Measurements from ENCODE around the gene MTA1. TPM values are rescaled to one million over a fixed set of nuclear protein-coding genes. Genes with fewer than 3 reads are reported as not detected.
A peak's percentile ranks its signal among the peaks of the same experiment; 100 is the strongest.

MTA1 gene
- polyA plus RNA-seq, 1 donor: 117 TPM

DNA sequence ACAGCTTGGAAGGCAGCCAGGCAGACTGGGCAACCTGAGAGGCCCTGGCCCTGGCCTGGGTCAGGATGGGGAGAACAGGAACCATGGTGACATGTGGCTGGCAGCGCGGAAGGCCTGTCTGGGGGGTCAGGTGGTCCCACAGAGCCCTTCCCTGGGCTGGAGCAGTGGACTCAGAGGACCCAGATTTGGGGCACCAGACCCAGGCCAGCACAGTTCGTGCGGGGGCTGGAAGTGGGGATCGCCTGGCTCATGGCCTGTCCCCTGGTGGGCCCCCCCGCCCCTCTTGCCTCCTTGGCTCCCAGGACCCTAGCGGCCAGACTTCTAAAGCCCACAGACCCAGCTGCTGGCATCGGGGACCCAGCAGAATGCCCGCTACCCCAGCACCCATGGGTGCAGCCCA, 21.4 kb downstream of the MTA1 start:
- no peak for DNase-seq

DNA sequence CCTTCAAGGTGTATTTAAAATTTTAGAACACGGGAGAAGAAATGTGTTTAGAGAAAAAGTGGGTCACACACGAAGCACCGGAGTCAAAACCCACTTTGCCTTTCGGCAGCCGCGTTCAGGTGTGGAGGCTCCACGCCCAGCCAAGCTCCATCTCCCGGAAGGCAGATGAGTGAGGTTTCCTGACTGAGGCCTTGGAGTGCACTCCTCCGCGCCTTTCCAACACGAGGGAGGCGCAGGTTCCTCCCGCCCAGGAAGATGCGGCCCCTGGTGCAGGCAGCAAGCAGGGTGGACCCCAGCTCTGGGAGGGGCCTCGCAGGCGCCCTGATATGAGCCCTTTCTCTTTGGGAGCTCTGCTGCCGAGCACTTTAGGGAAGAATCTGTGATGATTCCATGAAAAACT, 22.5 kb downstream of the MTA1 start:
- DNase-seq: no peak

DNA sequence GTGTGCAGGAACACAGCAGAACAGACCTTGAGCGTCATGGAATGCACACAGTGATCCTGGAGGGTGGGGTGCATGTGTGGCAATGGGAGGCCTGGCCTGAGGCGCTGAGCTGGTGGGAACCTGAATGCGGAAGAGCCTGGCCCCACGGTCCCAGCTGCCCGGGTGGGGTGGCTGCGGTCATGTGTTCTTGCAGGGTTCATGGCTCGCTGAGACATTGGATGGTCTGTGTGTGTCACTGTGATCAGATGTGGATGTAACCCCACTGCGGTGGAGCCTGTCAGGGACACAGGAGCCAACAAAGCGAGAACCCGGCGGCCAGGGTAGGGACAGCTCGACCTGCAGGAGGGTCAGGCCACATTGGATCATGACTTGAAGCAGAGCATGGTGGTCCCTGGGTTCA, 23.2 kb downstream of the MTA1 start:
- DNase-seq: no peak

DNA sequence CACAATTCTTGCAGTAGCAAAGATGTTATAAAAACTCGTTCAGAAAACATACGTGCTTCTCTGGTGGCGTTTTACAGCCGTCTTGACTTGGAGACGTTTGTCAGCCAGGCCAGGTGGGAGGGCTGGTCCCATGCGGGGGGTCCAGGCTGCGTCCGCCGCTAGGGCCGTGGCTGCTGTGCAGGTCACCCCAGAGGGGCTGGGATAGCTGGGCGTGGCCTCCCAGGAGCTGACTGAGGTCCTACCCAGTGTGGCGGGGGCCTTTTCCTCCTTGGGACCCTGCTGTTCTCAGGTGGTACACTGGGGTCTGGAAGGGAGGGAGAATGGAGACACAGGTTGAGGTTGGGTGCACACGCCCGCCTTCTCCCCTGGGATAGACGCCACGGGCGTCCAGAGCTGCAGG, 25.2 kb downstream of the MTA1 start:
- no peak for DNase-seq

DNA sequence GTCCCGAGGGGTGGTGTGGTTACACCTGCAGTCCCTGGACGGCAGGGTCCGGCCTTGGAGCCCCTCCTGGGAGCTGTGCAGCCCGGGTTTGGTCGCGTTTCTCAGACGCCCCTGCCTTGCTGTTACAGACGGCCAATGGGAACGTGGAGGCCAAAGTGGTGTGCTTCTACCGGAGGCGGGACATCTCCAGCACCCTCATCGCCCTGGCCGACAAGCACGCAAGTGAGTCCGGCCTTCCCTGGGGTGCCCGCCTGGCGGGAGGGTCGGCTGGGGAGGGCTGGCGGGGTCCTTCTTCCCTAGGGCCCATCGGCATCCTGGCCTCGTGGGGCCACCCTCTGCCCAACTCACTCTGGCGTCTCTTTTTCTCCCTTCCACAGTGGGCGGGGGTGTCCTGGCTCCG, 25.7 kb downstream of the MTA1 start:
- no peak for DNase-seq

DNA sequence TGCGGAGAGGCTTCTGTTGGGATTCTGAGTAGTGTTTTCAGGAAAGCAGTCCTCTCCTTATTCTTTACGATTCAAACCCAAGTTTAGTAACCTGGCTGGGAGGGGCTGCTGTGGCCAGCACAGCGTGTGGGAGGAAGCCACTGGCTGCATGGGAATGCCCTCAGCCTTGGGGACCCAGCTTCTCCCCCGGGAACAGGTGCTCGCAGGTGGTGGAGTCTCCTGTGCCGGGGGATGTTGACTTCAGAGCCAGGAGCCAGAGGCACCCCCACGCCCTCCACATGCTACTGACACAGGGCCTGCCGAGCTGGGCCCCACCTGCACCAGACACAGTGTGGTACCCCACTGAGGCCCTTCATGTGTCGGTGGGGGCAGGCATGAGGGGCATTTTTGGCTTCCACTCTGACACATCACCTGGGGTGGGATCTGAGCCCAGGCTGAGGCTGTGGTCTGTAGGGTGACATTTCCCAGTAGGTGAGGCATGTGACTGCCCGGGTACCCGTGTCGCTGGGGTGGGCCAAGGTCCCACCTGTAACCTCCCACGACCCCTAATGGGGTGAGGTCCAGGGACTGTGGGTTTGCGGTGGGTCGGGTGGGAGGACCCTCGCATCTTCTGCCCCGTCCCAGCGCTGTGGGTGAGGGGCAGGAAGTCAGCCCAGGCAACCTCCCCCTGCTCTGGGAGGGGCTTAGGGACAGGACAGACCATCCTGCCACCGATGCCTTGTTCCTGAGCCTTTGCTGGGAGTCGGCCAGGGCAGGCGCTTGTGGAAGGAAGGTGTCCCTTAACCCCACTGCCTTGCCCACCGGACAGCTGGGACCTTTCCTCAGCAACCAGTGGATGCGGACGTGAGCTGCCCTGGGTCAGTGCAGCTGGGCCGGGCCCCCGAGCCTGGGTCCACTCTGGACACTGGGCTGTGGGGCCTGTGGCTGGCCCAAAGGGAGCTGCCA, 26.5 kb downstream of the MTA1 start:
- DNase-seq: no peak

DNA sequence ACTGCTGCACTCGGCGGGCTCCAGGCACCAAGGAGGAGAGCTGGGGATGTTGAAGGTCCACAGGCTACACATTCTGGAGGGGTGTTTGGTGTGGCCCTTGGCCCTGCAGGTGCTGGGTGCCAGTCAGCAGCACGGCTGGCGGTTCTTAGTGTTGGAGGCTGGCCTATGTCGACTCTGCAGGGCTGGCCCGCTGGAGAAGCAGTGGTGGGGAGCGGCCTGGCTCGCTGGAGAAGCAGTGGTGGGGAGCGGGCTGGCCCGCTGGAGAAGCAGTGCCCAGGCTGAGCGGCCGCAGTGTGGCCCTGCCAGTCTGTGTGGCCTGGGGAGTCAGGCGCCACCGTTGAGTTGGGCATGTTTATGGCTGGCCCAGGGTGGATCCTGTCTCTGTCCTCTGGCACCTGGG, 27.3 kb downstream of the MTA1 start:
- no peak for DNase-seq

DNA sequence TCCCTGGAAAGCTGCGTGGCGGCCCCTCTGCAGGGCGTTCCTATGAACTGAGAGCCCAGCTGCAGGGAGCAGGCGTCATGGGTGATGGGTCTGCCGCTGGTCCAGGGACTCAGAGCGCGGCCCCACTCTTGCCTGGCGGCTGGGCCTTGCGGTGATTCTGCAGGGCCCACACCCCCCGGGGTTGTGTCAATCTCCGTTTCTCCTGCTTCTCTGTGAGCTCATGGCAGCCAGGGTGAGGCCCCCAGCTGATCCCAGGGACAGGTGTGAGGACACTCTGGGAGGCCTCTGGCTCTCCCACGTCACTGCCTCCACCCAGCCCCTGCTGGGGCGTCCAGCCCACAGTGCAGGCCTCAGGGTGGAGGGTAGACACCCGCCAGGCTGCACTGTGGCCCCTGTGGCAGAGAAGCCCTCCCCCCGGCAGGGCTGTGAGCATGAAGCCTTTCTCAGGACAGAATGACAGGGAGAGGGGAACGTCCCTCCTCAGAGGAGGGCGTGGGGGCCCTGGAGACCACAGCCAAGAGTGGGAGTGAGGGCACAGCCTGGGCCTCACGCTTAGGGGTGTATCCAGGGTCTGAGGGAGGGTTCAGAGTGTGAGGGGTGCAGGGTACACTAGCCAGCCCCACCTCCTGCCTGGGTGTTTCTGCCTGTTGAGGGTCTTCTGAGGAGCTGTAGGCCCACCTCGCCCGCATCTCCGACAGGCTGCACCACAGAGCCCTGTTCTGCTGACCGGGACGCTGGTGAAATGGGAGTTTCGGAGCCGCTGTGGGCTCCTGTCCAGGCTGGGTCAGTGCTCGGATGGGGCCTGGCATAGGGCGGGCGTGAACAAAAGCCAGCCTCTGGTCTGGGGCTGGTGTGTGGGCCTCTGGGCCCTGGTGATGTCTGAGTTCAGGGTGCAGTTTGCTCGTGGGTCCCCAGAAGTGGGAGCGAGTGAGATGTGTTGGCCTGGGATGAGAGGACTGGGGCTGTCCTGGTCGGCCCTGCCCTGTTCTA, 28.3 kb downstream of the MTA1 start:
- no peak for DNase-seq

DNA sequence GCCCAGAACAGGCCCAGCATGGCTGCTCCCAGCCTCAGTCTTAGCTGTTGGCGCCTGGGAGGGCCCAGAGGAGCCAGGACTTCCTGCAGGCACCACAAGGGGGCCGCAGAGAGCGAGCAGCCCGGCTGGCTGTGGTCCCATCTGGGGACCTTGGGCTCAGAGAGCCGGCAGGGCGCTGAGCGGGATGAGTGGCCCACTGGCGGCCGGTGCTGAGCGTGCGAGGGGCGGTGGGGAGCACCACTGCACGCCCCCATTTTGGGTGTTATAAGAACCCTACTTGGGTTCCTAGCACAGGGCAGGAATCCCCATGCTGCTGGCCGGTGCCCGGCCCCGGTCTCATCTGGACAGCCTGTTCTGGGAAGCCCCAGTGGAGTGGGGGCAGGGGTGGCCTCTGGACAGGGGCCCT, 29.1 kb downstream of the MTA1 start:
- peak; percentile 53 for DNase-seq

DNA sequence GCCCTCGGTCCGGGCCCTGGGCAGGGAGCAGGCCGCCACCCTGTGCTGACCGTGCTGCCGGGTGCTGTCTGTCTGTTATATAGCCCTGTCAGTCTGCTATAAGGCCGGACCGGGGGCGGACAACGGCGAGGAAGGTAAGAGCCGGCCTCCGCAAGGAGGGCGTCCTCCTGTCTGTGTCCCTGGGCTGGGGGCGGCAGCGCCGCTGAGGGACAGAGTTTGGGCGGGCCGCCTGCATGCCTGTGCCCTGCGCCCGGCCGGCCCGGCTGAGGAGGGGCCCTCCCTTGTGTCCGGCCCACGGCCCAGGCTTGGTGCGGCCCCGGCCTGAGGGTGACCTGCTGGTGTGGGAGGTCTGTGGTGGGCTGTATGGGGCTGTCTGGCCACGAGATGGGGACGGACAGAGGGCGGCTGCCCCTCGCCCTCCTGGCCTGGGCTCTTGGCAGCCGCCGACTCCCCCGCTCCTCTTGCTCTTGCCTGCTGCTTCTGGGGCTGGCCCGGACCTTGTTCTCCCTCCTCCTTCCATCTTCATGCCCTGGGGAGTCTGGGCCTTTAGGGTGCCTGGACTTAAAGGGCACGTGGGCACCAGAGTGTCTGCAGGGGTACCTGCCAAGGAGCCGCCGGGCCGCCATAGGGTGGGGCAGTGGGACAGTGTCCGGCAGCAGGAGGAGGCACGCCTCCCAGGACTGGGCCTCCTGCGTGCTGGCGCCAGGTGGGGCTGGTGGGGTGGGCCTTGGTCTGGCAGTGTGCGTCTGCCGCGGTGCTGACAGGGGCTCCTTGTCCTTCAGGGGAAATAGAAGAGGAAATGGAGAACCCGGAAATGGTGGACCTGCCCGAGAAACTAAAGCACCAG, 29.9 kb downstream of the MTA1 start:
- DNase-seq: no peak

DNA sequence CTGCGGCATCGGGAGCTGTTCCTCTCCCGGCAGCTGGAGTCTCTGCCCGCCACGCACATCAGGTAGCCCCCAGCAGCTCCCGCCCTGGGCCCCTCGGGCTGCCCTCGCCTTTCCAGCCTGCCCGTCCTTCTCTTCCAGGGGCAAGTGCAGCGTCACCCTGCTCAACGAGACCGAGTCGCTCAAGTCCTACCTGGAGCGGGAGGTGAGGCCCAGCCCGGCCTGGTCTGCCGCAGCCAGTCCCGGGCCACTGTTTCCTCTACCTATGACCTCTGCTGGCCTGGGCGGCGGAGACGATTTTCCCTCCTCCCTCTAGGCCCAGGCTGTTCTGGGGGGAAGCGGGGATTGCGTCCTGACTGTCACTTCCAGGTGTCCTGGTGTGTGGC, 30.5 kb downstream of the MTA1 start:
- DNase-seq: no peak

DNA sequence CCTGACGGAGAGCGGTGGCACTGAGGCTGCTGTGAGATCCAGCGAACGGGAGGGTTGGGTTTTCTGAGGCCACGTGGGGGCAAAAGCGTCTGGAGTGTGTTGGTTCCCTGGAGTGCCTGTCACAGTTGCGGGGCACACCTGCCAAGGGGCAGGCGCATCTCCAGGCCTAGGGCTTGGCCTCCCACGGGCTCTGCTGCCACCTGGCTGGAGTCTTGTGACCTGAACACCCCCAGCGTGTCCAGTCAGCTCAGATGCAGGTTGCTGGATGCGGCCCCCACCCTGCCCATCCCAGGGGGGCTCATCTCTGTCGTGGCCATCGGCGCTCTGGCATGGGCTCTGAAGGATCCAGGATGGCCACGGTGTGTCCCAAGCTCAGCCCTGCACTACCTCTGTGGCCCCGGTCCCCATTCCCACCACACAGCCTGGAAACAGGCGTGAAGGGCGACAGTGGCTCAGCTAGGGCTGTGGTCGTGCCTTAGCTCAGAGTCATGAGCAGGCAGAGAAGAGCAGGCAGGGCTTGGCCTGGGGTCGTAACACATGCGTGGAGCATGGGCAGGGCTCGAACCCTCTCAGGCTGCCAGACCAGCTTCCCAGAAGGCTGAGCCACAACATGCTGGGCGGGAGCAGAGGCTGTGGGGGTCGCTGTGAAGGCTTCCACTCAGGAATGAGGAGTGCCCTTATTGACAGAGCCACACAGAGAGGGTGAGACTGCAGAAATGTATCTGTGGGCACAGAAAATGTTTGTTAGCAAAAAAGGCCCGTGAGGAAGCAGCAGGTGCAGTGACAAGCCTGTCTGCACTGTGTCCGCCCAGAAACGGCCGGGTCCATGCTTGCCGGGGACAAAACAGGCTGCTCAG, 31.5 kb downstream of the MTA1 start:
- DNase-seq: no peak

DNA sequence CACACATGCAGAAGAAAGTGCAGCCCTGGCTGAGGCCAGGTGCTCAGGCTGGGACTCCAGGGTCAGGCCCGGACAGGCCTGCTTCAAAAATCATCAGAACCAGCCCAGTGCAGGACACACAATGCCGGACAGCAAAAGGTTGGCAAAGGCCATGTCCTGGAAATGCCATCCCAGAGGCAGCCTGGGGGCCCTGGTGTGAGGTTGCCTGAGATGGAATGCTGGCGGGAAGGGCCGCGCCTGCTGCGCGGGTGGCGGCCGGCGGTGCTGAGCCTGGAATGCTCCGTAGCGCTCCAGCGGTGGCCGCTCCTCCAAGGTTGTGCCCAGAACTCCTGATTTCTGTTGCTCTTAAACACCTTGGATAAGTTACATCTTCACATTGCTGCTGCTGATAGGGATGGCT, 33.3 kb downstream of the MTA1 start:
- DNase-seq: no peak

DNA sequence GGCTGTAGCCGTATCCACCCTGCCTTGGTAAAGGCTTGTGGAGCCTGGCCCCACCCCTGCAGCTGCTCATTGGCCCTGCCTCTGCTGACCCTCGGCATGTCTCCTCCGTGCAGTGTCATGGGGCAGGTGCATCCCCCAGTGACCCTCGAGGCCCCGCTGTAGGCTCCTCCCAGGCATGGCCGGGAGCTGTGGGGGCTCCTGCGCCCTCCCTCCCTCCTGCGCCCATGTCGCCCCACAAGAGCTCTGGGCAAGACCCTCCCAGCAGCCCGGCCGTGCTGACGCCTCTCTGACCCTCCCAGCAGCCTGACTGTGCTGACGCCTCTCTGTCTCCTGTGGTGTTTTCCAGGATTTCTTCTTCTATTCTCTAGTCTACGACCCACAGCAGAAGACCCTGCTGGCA, 34.2 kb downstream of the MTA1 start:
- DNase-seq: no peak

DNA sequence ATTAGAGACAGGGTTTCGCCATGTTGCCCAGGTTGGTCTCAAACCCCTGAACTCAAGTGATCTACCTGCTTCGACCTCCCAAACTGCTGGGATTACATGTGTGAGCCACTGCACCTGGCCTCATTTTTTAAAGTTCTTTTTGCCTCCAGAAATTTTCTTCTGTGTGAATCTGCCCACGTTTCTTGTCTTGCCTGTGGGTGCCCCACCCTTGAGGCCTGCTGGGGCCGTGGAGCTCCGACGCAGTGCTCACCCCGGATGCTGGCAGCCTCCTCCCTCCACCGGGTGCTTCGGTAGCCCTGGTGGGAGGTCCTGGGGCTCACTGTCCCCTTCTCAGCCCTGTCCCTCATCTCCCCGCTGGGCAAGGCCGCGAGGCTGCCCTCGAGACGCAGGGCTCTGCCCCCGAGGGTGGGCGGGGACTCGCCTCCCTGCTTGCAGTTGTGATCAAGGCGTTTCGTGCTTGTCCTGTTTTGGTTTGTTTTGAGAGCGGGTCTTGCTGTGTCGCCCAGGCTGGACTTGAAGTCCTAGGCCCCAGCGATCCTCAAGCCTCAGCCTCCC, 35.5 kb downstream of the MTA1 start:
- DNase-seq: no peak

DNA sequence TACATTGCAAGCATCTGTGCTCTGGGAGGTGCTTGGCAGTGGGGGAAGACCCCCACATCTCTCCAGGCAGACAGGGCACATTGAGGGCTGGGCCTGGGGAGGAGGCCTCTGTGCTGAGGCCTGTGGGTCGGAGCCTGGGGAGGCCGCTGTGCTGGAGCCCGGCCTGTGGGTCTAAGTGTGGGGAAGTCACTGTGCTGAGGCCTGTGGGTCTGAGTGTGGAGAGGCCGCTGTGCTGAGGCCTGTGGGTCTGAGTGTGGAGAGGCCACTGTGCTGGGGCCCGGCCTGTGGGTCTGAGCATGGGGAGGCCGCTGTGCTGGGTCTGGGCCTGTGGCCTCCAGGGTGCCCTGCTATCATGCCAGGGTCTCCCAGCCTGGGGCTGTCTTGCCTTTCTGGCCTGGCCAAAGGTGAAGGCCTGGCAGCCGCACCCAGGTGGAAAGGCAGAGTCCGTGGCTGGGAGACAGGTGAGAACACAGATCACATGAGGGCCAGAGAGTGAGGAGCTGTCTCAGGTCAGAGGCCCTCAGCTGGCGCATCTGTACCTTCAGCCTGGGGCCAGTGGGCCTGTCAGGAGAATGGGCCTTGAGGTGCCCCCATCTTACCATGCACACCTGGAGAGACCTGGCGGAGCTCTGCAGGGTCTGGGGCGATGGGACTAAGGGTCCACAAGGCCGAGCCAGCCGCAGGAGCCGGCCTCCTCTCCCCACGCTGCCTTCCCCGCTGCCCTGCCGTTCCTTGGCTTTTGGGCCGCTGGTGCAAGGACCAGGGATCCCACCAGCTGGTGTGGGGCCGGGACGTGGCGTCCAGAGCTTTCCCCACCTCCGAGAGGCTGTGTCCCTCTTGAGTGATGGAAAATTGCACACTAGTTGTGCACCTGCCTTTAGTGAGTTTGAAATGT, 36.4 kb downstream of the MTA1 start:
- DNase-seq: no peak

DNA sequence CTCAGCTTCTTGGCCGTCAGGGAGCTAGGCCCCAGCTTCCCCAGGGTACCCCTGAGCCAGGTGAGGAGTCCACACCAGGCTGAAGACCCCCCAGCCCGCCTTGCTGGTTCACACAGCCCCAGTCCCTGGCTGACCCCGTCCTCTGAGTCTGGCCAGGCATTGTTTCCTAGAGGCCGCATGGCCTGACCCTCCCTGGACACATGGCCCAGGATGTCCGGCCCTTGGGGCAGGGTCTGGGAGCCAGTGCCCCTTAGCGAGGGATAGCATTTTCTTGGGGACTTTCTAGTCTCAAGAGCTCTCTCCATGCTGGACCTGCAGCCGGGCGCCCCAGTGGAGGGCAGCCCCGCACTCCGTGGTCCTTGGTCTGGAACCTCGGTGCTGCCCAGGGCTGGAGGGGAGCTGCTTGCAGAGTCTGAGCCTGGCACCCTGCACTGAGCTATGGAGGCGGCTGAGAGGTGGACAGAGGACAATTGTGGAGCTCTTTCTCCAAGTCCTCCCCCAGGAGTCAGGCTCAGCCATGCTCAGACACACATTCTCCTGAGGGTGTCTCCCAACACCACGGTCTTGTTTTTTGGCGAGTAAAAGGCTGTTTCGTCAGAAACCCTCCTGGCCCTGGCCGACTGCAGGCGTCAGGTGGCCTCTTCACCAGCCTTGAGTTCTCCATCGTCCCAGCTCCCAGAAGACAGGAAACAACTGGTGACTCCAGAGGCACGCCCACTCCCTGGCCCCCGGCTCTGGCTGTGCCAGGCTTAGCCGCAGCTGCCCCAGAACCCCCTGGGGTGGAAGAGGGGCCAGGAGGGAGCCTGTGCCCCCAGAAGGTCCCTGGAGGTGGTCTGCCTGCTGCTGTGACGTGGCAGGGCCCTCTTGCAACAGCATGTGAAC, 37.4 kb downstream of the MTA1 start:
- no peak for DNase-seq

DNA sequence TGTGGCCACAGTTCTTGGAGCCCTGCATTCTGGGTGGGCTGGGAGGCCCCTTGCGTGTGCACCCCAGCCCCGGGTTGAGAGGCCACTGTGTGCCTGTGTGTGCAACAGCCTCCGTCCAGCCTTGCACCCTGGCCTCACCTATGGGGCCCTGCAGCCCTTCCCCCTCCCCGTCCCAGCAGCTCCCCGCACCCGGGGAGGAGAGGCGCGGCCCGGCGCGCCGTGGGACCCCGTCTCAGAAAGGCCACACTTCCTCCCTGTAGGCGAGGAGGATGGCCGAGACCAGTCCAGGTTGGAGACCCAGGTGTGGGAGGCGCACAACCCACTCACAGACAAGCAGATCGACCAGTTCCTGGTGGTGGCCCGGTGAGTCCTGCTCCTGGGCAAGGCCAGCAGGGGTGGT, 38.4 kb downstream of the MTA1 start:
- no peak for DNase-seq

DNA sequence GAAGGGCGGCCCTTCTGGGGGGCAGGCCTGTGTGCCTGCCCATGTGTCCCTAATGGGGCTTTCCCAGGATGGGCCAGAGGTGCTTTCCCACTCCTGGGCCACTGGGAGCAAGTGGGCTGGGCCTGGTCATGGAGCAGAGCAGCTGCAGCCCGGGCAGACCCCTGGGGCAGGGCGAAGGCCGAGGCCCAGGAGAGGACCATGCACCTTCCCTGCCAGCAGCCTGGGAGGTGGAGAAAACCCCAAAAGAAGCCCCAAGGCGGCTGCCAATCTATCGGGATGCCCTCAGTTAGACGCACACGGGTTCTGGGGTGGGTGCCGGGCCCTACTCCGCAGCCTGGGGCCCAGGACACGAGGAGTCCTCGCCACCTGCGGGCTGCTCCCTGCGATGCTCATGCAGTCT, 38.9 kb downstream of the MTA1 start:
- DNase-seq: no peak
